IMR-90 (cell line): ENCODE data around the gene OR13C9. TPM values are rescaled to one million over a fixed set of nuclear protein-coding genes. Genes with fewer than 3 reads are reported as not detected.

ENCODE experiments used
- ATAC-seq: fragments of 200-7000 bp; cut with Tn5 transposase; 2 replicates; pipeline ENCODE4 v1.9.1; 2020; ENCODE audit warnings: low read depth, mild to moderate bottlenecking, moderate library complexity
- BruUV-seq: library from RNA; stranded (reverse); fragments of 400-500 nt; replicated peaks from 2 replicates; lab custom pipeline; 2021; lab: Mats Ljungman, UMichigan
- CTCF ChIA-PET: fragments of 300-600 bp; formaldehyde crosslinking; extraction: SDS; loops from one replicate; lab custom pipeline; 2021; ENCODE audit warnings: antibody characterized with exemption; lab: Yijun Ruan, JAX
- POLR2A ChIA-PET: fragments of 300-600 bp; sonication (Branson Sonifier 250); formaldehyde crosslinking; loops from one replicate; lab custom pipeline; 2022; ENCODE audit warnings: antibody characterized with exemption; ENCODE audit not compliant: unreplicated experiment; lab: Charles Lee
- DNase-seq: peaks from one replicate; pipeline ENCODE4 v3.0.0; 2013
- H2AFZ ChIP-seq: replicated peaks from 2 replicates; pipeline ENCODE3; 2013; ENCODE audit warnings: low read length, mild to moderate bottlenecking; ENCODE audit not compliant: poor library complexity
- H2AK5ac ChIP-seq: 2 replicates; pipeline ENCODE4 v1.6.1; 2013; ENCODE audit warnings: low read depth, low read length, inconsistent platforms
- H2AK9ac ChIP-seq: replicated peaks from 2 replicates; pipeline ENCODE3; 2013; ENCODE audit warnings: mild to moderate bottlenecking, low read depth, low read length, moderate library complexity; ENCODE audit not compliant: poor library complexity
- H2BK120ac ChIP-seq: 2 replicates; pipeline ENCODE4 v1.6.1; 2013; ENCODE audit warnings: low read depth, low read length, inconsistent platforms
- H2BK15ac ChIP-seq: 3 replicates; pipeline ENCODE4 v1.6.1; 2013; ENCODE audit warnings: low read depth, low read length, inconsistent platforms
- H2BK20ac ChIP-seq: 2 replicates; pipeline ENCODE4 v1.6.1; 2013; ENCODE audit warnings: low read depth, mild to moderate bottlenecking, inconsistent platforms, low read length, moderate library complexity
- H2BK5ac ChIP-seq: 2 replicates; pipeline ENCODE4 v1.6.1; 2013; ENCODE audit warnings: mild to moderate bottlenecking, low read depth, low read length, inconsistent platforms; ENCODE audit not compliant: poor library complexity, severe bottlenecking
- H3K14ac ChIP-seq: replicated peaks from 2 replicates; pipeline ENCODE4 v1.6.1; 2013; ENCODE audit warnings: low read depth, low read length, inconsistent platforms
- H3K18ac ChIP-seq: 2 replicates; pipeline ENCODE4 v1.6.1; 2013; ENCODE audit warnings: low read depth, low read length, control low read depth
- H3K23ac ChIP-seq: 2 replicates; pipeline ENCODE4 v1.6.1; 2013; ENCODE audit warnings: low read depth, low read length, inconsistent platforms
- H3K27ac ChIP-seq: 2 replicates; pipeline ENCODE4 v1.5.1; 2013; ENCODE audit warnings: mild to moderate bottlenecking, control low read depth, low read length; ENCODE audit not compliant: insufficient read depth
- H3K27me3 ChIP-seq: 2 replicates; pipeline ENCODE4 v1.6.1; 2013; ENCODE audit warnings: low read length; ENCODE audit not compliant: control insufficient read depth, insufficient read depth
- H3K36me3 ChIP-seq: 2 replicates; pipeline ENCODE4 v1.6.1; 2013; ENCODE audit warnings: low read length, mixed read lengths; ENCODE audit not compliant: control insufficient read depth, insufficient read depth
- H3K4ac ChIP-seq: 2 replicates; pipeline ENCODE4 v1.6.1; 2013; ENCODE audit warnings: low read depth, low read length, inconsistent platforms
- H3K4me1 ChIP-seq: 2 replicates; pipeline ENCODE4 v1.6.1; 2013; ENCODE audit warnings: low read length, mixed read lengths; ENCODE audit not compliant: control insufficient read depth, insufficient read depth
- H3K4me2 ChIP-seq: 2 replicates; pipeline ENCODE4 v1.6.1; 2013; ENCODE audit warnings: low read depth, mild to moderate bottlenecking, control low read depth, low read length, moderate library complexity
- H3K4me3 ChIP-seq: 2 replicates; pipeline ENCODE4 v1.5.1; 2013; ENCODE audit warnings: low read depth, mild to moderate bottlenecking, control low read depth, low read length, moderate library complexity; ENCODE audit not compliant: insufficient read depth
- H3K56ac ChIP-seq: 2 replicates; pipeline ENCODE4 v1.6.1; 2013; ENCODE audit warnings: low read length, inconsistent platforms; ENCODE audit not compliant: insufficient read depth; ENCODE audit errors: extremely low read depth
- H3K79me1 ChIP-seq, 2 experiments: 2 replicates each; pipeline ENCODE4 v1.6.1; 2013; ENCODE audit warnings: low read length in 2 of 2, inconsistent platforms in 1 of 2, low read depth in 1 of 2
- H3K9ac ChIP-seq: 2 replicates; pipeline ENCODE4 v1.6.1; 2013; ENCODE audit warnings: low read depth, low read length, control low read depth
- H3K9me1 ChIP-seq: 2 replicates; pipeline ENCODE4 v1.6.1; 2013; ENCODE audit warnings: low read length, inconsistent platforms; ENCODE audit not compliant: insufficient read depth
- H3K9me3 ChIP-seq: 2 replicates; pipeline ENCODE4 v1.6.1; 2013; ENCODE audit warnings: low read length; ENCODE audit not compliant: control insufficient read depth, insufficient read depth
- H4K20me1 ChIP-seq: 2 replicates; pipeline ENCODE4 v1.6.1; 2013; ENCODE audit warnings: low read length, inconsistent platforms; ENCODE audit not compliant: insufficient read depth
- H4K5ac ChIP-seq: 2 replicates; pipeline ENCODE4 v1.6.1; 2013; ENCODE audit warnings: mild to moderate bottlenecking, low read depth, low read length, control low read depth
- H4K8ac ChIP-seq, 2 experiments: 2 replicates each; pipeline ENCODE4 v1.6.1; 2013; ENCODE audit warnings: low read depth in 2 of 2, low read length in 2 of 2, control low read depth in 1 of 2, inconsistent platforms in 1 of 2
- H4K91ac ChIP-seq: 2 replicates; pipeline ENCODE4 v1.6.1; 2013; ENCODE audit warnings: low read depth, low read length, inconsistent platforms; ENCODE audit not compliant: insufficient read depth
- CHD1 ChIP-seq: IDR thresholded peaks from 2 replicates; pipeline ENCODE4 v1.6.1; 2012; ENCODE audit warnings: low read depth, low read length, improper control_type of control experiment
- FOS ChIP-seq: fragments of 150-350 bp; IDR thresholded peaks from 2 replicates; pipeline ENCODE4 v1.6.1; 2016; ENCODE audit warnings: low read depth, low read length
- MAZ ChIP-seq: IDR thresholded peaks from 2 replicates; pipeline ENCODE4 v1.6.1; 2012; ENCODE audit warnings: low read depth, mild to moderate bottlenecking, low read length, improper control_type of control experiment, moderate library complexity, borderline replicate concordance
- MXI1 ChIP-seq: IDR thresholded peaks from 2 replicates; pipeline ENCODE4 v1.6.1; 2012; ENCODE audit warnings: low read depth, mild to moderate bottlenecking, low read length, moderate library complexity, borderline replicate concordance
- POLR2A ChIP-seq: IDR thresholded peaks from 2 replicates; pipeline ENCODE4 v1.6.1; 2012; ENCODE audit warnings: mild to moderate bottlenecking, low read depth, low read length
- RAD21 ChIP-seq: IDR thresholded peaks from 2 replicates; pipeline ENCODE4 v1.6.1; 2012; ENCODE audit warnings: low read length, improper control_type of control experiment
- RCOR1 ChIP-seq: IDR thresholded peaks from 2 replicates; pipeline ENCODE4 v1.6.1; 2012; ENCODE audit warnings: mild to moderate bottlenecking, low read length, improper control_type of control experiment; ENCODE audit not compliant: insufficient replicate concordance
- SMC3 ChIP-seq: fragments of 150-350 bp; IDR thresholded peaks from 2 replicates; pipeline ENCODE4 v1.6.1; 2016; ENCODE audit warnings: low read depth, mild to moderate bottlenecking, antibody characterized with exemption, low read length, moderate library complexity
- WGBS, 2 experiments: methylation state at CpG; one replicate each; pipeline versions ENCODE4 v1.1.5 to v1.1.7; 2013; ENCODE audit warnings: missing lambda C conversion rate in 2 of 2; ENCODE audit not compliant: insufficient read length in 1 of 2; ENCODE audit errors: extremely low coverage in 2 of 2; 5-methylcytosine and 5-hydroxymethylcytosine counted together
- dilution Hi-C: fragments of 300-500 bp; cut with HindIII; formaldehyde crosslinking; loops from one replicate; pipeline ENCODE4 v1.14.3; 2018; ENCODE audit warnings: low sequenced_read_pairs; ENCODE audit not compliant: unreplicated experiment
- in situ Hi-C: fragments of 300-500 bp; cut with MboI; formaldehyde crosslinking; loops from 3 replicates; pipeline ENCODE4 v1.14.3; 2019; ENCODE audit warnings: low sequenced_read_pairs, inconsistent platforms, mixed read lengths
- intact Hi-C: fragments of 100-400 bp; cut with micrococcal nuclease; formaldehyde crosslinking; loops from 2 replicates; pipeline ENCODE4 v1.10.0; 2022
- polyA plus RNA-seq, 3 experiments: library from polyadenylated mRNA; depleted of rRNA; stranded (reverse); fragments of >200 nt; gene quantifications; 2 replicates each; pipeline ENCODE4 v1.2.3, GENCODE V29; 2012; ENCODE audit warnings: low replicate concordance in 1 of 3
- total RNA-seq: library from RNA; depleted of rRNA; stranded (reverse); fragments of >200 nt; gene quantifications from 2 replicates; pipeline ENCODE4 v1.2.3, GENCODE V29; 2012
- TF ChIP-seq, protein P1 (sequence below): fragments of 150-350 bp; IDR thresholded peaks from 2 replicates; pipeline ENCODE4 v1.6.1; 2017; ENCODE audit warnings: mild to moderate bottlenecking, antibody characterized with exemption, low read length, low read depth

The OR13C9 gene
- total and polyA plus RNA-seq, 2 of the 4 experiments (the other 2 are of a cell fraction), result not detected

DNA sequence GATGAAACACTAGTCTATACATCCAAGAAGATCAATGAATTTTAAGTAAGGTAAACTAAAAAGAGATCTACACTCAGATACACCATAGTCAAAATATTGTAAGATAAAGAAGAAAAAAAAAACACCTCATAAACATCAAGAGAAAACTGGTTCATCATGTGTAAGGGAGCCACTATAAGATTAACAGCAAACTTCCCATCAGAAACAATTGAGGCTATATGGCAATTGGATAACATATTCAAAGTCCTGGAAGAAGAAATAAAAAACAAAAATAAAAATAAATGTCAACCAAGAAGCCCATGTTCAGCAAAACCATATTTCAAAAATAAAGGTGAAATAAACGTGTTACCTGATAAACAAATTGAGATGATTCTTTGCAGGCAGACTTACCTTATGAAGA, 45.4 kb downstream of the OR13C9 start:
- Histone ChIP-seq H3K27me3 (no peaks in the 10 kb centered on the region), H2AK9ac (no peak overlapping the region), H3K4ac (no peak overlapping the region), H3K23ac (no peak overlapping the region), H3K4me3 (no peak overlapping the region), H2AFZ (no peak overlapping the region), H3K4me1 (no peaks in the 10 kb centered on the region), H3K14ac (no peak overlapping the region), H3K9me1 (no peaks in the 10 kb centered on the region), H2AK5ac (no peak overlapping the region), H4K5ac (no peak overlapping the region), H4K8ac (no peak overlapping the region), H2BK120ac (no peak overlapping the region), H3K4me2 (no peak overlapping the region), H3K27ac (no peak overlapping the region), H3K9ac (no peak overlapping the region), H4K20me1 (no peaks in the 10 kb centered on the region), H3K9me3 (peaks cover 2% of the 10 kb centered on the region), H3K79me1 (no peaks in the 10 kb centered on the region), H2BK15ac (no peak overlapping the region), H4K91ac (no peak overlapping the region), H3K56ac (no peak overlapping the region), H3K18ac (no peak overlapping the region), H2BK20ac (no peak overlapping the region), H3K36me3 (no peaks in the 10 kb centered on the region), H2BK5ac (no peak overlapping the region)
- no peak for DNase-seq
- BruUV-seq, result no TSS peak
- intact Hi-C loops, result loop anchor here (10.0 kb wide), 1 partner anchor 58 kb away; no protein-coding TSS in a partner anchor
- dilution Hi-C loops, result no loop called here
- in situ Hi-C loops, result no loop called here
- TF ChIP-seq SMC3 (no peak), RCOR1 (no peak), MXI1 (no peak), MAZ (no peak), FOS (no peak), RAD21 (no peak), POLR2A (no peak), CHD1 (no peak)
- TF ChIP-seq, protein P1, sequence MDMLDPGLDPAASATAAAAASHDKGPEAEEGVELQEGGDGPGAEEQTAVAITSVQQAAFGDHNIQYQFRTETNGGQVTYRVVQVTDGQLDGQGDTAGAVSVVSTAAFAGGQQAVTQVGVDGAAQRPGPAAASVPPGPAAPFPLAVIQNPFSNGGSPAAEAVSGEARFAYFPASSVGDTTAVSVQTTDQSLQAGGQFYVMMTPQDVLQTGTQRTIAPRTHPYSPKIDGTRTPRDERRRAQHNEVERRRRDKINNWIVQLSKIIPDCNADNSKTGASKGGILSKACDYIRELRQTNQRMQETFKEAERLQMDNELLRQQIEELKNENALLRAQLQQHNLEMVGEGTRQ, result no peak
- no CpG with 5 or more reads among the region's 1 CpG for WGBS, 2 experiments
- ChIA-PET CTCF (no interaction called here), POLR2A (no interaction called here)
- no peak for ATAC-seq
